Caco-2 (cell line): ENCODE data around the gene VPS13C. TPM values are rescaled to one million over a fixed set of nuclear protein-coding genes. Genes with fewer than 3 reads are reported as not detected.

ENCODE experiments used
- BruUV-seq: library from RNA; stranded (reverse); fragments of 400-500 nt; replicated peaks from 2 replicates; lab custom pipeline; 2021; lab: Mats Ljungman, UMichigan
- CTCF ChIA-PET: fragments of 300-600 bp; sonication (Branson Sonifier 250); formaldehyde crosslinking; loops from one replicate; lab custom pipeline; 2022; ENCODE audit warnings: antibody characterized with exemption; lab: Charles Lee
- POLR2A ChIA-PET: fragments of 300-600 bp; sonication (Branson Sonifier 250); formaldehyde crosslinking; loops from one replicate; lab custom pipeline; 2022; ENCODE audit warnings: antibody characterized with exemption; lab: Charles Lee
- DNase-seq, 2 experiments: peaks; one replicate each; pipeline versions ENCODE4 v3.0.0 to v3.0.0-alpha.2; 2020 to 2022
- H3K27me3 ChIP-seq: replicated peaks from 2 replicates; pipeline ENCODE4 v1.6.0; 2011; ENCODE audit warnings: low read length; ENCODE audit not compliant: control insufficient read depth, insufficient read depth
- H3K36me3 ChIP-seq: 2 replicates; pipeline ENCODE4 v1.5.1; 2011; ENCODE audit warnings: low read length; ENCODE audit not compliant: control insufficient read depth, insufficient read depth
- H3K4me1 ChIP-seq: fragments of 250-450 bp; sonication (Bioruptor Pico); 2 replicates; pipeline ENCODE4 v1.5.1; 2020; ENCODE audit warnings: mild to moderate bottlenecking
- H3K4me3 ChIP-seq: 2 replicates; pipeline ENCODE4 v1.5.1; 2011; ENCODE audit warnings: low read depth, mild to moderate bottlenecking, control low read depth, low read length
- H3K9me3 ChIP-seq: fragments of 250-450 bp; sonication (Bioruptor Pico); 2 replicates; pipeline ENCODE4 v1.5.1; 2020; ENCODE audit warnings: mild to moderate bottlenecking, moderate library complexity
- H3K27ac Mint-ChIP-seq: one replicate; pipeline ENCODE4 v1.8.0; 2022; ENCODE audit warnings: mixed read lengths; ENCODE audit not compliant: unreplicated experiment
- H3K27me3 Mint-ChIP-seq: one replicate; pipeline ENCODE4 v1.8.0; 2022; ENCODE audit warnings: mixed read lengths; ENCODE audit not compliant: insufficient read depth, unreplicated experiment
- H3K36me3 Mint-ChIP-seq: one replicate; pipeline ENCODE4 v1.8.0; 2022; ENCODE audit warnings: mild to moderate bottlenecking, mixed read lengths; ENCODE audit not compliant: insufficient read depth, unreplicated experiment
- H3K4me1 Mint-ChIP-seq: one replicate; pipeline ENCODE4 v1.8.0; 2022; ENCODE audit warnings: low read depth, mixed read lengths; ENCODE audit not compliant: unreplicated experiment
- H3K4me3 Mint-ChIP-seq: one replicate; pipeline ENCODE4 v1.8.0; 2022; ENCODE audit warnings: mild to moderate bottlenecking, moderate library complexity, mixed read lengths; ENCODE audit not compliant: unreplicated experiment
- H3K9me3 Mint-ChIP-seq: one replicate; pipeline ENCODE4 v1.8.0; 2022; ENCODE audit warnings: mixed read lengths; ENCODE audit not compliant: unreplicated experiment
- intact Hi-C: fragments of 100-400 bp; cut with micrococcal nuclease; formaldehyde crosslinking; loops from one replicate; pipeline ENCODE4 v1.10.0; 2022; ENCODE audit not compliant: unreplicated experiment
- total RNA-seq: library from RNA; stranded (reverse); gene quantifications from 2 replicates; pipeline ENCODE4 v1.2.3, GENCODE V29; 2022
- TF ChIP-seq, protein P1 (sequence below), 2 experiments: fragments of 200-600 bp in 1 of 2; IDR thresholded peaks; 1 replicate in 1 of 2; 2 replicates in 1 of 2; pipeline versions ENCODE4 v1.5.1 to v1.8.0; 2011 to 2022; ENCODE audit warnings: antibody characterized with exemption in 1 of 2, control low read depth in 1 of 2, inconsistent platforms in 1 of 2, low read depth in 1 of 2, low read length in 1 of 2, mild to moderate bottlenecking in 1 of 2, moderate library complexity in 1 of 2; ENCODE audit not compliant: insufficient read depth in 1 of 2, severe bottlenecking in 1 of 2, unreplicated experiment in 1 of 2

VPS13C gene
- total RNA-seq, 1 experiment from 2014 or later: 42.4 TPM

DNA sequence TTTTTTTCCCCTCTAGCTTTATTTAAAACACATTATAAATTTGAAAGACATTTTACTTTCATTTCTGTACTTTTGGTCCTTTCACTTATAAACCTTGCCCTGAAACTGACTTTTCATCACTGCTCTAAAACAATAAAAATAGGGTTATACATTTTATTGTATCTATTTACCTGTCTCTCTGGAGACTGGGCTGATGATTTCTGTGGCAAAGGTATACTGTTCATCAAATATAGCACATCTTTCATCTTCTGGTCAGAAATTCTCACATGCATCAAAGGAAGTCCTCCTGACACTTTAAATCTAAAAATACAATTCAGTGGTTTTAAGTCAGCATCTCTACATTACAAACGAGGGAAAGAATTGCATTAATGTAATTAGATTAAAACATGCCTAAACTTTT is 86.1 kb downstream of the VPS13C start:
- ChIA-PET POLR2A (no interaction called here), CTCF (no interaction called here)
- H3K4me1 Mint-ChIP-seq: no peaks in the 10 kb centered on the region

DNA sequence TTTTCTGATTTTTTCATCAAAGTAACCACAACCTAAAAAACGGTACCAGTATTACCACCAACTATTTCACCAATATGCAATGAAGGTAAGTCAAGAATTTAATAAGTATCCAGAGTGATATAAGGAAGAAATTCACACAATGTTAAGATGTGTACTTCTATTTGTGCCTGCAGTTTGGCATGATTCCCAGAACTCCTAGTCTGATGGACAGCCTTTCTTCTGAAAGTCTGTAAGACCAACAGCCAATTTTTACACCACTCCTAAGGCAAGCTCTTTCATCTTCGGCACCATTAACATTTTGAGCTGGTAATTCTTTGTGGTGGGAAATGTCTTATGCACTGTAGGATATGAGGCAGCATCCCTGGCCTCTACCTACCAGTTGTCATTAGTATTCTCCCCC is 108.3 kb downstream of the VPS13C start:
- Mint-ChIP-seq H3K4me1 (peaks cover 6% of the 10 kb centered on the region), H3K9me3 (no peaks in the 10 kb centered on the region), H3K36me3 (peaks cover 19% of the 10 kb centered on the region), H3K4me3 (no peak overlapping the region), H3K27ac (no peak overlapping the region), H3K27me3 (no peaks in the 10 kb centered on the region)
- H3K36me3 ChIP-seq: no peaks in the 10 kb centered on the region; the same call in 1 of the 2 replicates
- CTCF ChIA-PET: no interaction called here
- intact Hi-C loops: no loop called here
- no peaks in the 10 kb centered on the region for H3K4me1 ChIP-seq
- TF ChIP-seq, protein P1, sequence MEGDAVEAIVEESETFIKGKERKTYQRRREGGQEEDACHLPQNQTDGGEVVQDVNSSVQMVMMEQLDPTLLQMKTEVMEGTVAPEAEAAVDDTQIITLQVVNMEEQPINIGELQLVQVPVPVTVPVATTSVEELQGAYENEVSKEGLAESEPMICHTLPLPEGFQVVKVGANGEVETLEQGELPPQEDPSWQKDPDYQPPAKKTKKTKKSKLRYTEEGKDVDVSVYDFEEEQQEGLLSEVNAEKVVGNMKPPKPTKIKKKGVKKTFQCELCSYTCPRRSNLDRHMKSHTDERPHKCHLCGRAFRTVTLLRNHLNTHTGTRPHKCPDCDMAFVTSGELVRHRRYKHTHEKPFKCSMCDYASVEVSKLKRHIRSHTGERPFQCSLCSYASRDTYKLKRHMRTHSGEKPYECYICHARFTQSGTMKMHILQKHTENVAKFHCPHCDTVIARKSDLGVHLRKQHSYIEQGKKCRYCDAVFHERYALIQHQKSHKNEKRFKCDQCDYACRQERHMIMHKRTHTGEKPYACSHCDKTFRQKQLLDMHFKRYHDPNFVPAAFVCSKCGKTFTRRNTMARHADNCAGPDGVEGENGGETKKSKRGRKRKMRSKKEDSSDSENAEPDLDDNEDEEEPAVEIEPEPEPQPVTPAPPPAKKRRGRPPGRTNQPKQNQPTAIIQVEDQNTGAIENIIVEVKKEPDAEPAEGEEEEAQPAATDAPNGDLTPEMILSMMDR (IDR thresholded peaks at IDR 0.05; ENCODE audit: insufficient read depth in 1 of 2, low read depth in 1 of 2, low read length in 1 of 2, severe bottlenecking in 1 of 2, unreplicated experiment in 1 of 2): no peak
- H3K27me3 ChIP-seq: no peaks in the 10 kb centered on the region
- POLR2A ChIA-PET: no interaction called here
- no peak for DNase-seq
- H3K9me3 ChIP-seq: 0 out of 2 replicates have a peak, but pooled peaks cover 2% of the 10 kb centered on the region
- H3K4me3 ChIP-seq: no peak overlapping the region
- no TSS peak for BruUV-seq

More for the DNA sequence above, 86.1 kb downstream of the VPS13C start:
- Histone ChIP-seq H3K9me3 (no peaks in the 10 kb centered on the region), H3K4me1 (no peaks in the 10 kb centered on the region), H3K36me3 (no peaks in the 10 kb centered on the region), H3K27me3 (no peaks in the 10 kb centered on the region), H3K4me3 (no peak overlapping the region)
- H3K4me3 Mint-ChIP-seq: no peak overlapping the region
- TF ChIP-seq, protein P1 (IDR thresholded peaks at IDR 0.05; ENCODE audit: insufficient read depth in 1 of 2, low read depth in 1 of 2, low read length in 1 of 2, severe bottlenecking in 1 of 2, unreplicated experiment in 1 of 2): no peak
- H3K36me3 Mint-ChIP-seq: peaks cover 30% of the 10 kb centered on the region
- H3K9me3 Mint-ChIP-seq: no peaks in the 10 kb centered on the region
- no TSS peak for BruUV-seq
- intact Hi-C loops: no loop called here
- no peak for DNase-seq
- no peaks in the 10 kb centered on the region for H3K27me3 Mint-ChIP-seq
- no peak overlapping the region for H3K27ac Mint-ChIP-seq

DNA sequence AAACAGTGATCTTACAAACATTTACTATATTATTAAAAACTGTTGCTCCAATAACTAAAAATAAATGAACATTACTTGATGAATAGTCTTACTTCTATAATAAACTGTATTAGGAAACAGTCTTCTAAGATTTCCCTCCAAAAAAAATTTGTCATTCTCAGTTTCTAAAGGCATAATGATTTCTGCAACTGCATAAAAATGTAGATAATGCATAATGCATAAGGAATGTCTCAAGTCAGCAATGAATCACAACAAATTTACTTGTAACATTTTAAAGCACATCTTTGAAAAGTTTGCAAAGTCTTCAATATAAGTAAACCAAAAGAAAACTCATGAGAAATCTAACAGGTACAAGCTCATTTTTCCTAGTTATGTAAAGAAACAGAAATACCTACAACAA is 113.5 kb downstream of the VPS13C start:
- Mint-ChIP-seq H3K27ac (no peak overlapping the region), H3K4me1 (no peaks in the 10 kb centered on the region), H3K4me3 (no peak overlapping the region), H3K27me3 (no peaks in the 10 kb centered on the region), H3K36me3 (peaks cover 10% of the 10 kb centered on the region), H3K9me3 (no peaks in the 10 kb centered on the region)
- Histone ChIP-seq H3K9me3 (no peaks in the 10 kb centered on the region), H3K36me3 (no peaks in the 10 kb centered on the region), H3K4me1 (no peaks in the 10 kb centered on the region), H3K27me3 (no peaks in the 10 kb centered on the region), H3K4me3 (no peak overlapping the region)
- CTCF ChIA-PET: no interaction called here
- BruUV-seq: no TSS peak
- DNase-seq: no peak
- POLR2A ChIA-PET: no interaction called here
- intact Hi-C loops: no loop called here
- TF ChIP-seq, protein P1 (IDR thresholded peaks at IDR 0.05; ENCODE audit: insufficient read depth in 1 of 2, low read depth in 1 of 2, low read length in 1 of 2, severe bottlenecking in 1 of 2, unreplicated experiment in 1 of 2): no peak
